Naive thymus-derived CD4-positive, alpha-beta T cell (primary cell): ENCODE results near the gene SEMA3F. TPM values are rescaled to one million over a fixed set of nuclear protein-coding genes. Genes with fewer than 3 reads are reported as not detected.
A peak's percentile ranks its signal among the peaks of the same experiment; 100 is the strongest.

Experiments
- ATAC-seq: fragments of 150-1000 bp; cut with Tn5 transposase; 2 replicates; pipeline ENCODE4 v1.10.0; 2021; ENCODE audit warnings: mild to moderate bottlenecking, moderate library complexity
- CTCF ChIA-PET: fragments of 350-600 bp; sonication (Branson Sonifier 250); formaldehyde crosslinking; loops from one replicate; lab custom pipeline; 2021; ENCODE audit warnings: antibody characterized with exemption; lab: Charles Lee
- POLR2A ChIA-PET: fragments of 350-600 bp; sonication (Branson Sonifier 250); formaldehyde crosslinking; loops from one replicate; lab custom pipeline; 2021; ENCODE audit warnings: antibody characterized with exemption, inconsistent platforms; lab: Charles Lee
- DNase-seq, 9 donors: peaks; one replicate each; pipeline versions ENCODE4 v3.0.0 to v3.0.0-alpha.2; 2020 to 2022; ENCODE audit warnings: mixed read lengths in 1 of 9
- H3K27ac ChIP-seq: one replicate; pipeline ENCODE4 v1.7.0; 2013; ENCODE audit warnings: mild to moderate bottlenecking, low read depth, low read length, moderate library complexity
- H3K27me3 ChIP-seq, 2 donors: one replicate each; pipeline ENCODE4 v1.7.0; 2013; ENCODE audit warnings: low read length in 2 of 2, mild to moderate bottlenecking in 2 of 2, moderate library complexity in 2 of 2; ENCODE audit not compliant: control insufficient read depth in 2 of 2, insufficient read depth in 2 of 2
- H3K36me3 ChIP-seq, 3 experiments: 1 replicate in 2 of 3; 2 replicates in 1 of 3; pipeline ENCODE4 v1.7.0; 2013; ENCODE audit warnings: low read length in 3 of 3, mild to moderate bottlenecking in 3 of 3, moderate library complexity in 1 of 3; ENCODE audit not compliant: insufficient read depth in 3 of 3, control insufficient read depth in 2 of 3
- H3K4me1 ChIP-seq, 2 donors: one replicate each; pipeline ENCODE4 v1.7.0; 2013; ENCODE audit warnings: low read length in 2 of 2, mild to moderate bottlenecking in 2 of 2, moderate library complexity in 1 of 2; ENCODE audit not compliant: control insufficient read depth in 2 of 2, insufficient read depth in 2 of 2
- H3K4me3 ChIP-seq: 2 replicates; pipeline ENCODE4 v1.7.0; 2013; ENCODE audit warnings: mild to moderate bottlenecking, low read length
- H3K9me3 ChIP-seq, 3 experiments: 1 replicate in 2 of 3; 2 replicates in 1 of 3; pipeline ENCODE4 v1.7.0; 2013; ENCODE audit warnings: low read length in 3 of 3; ENCODE audit not compliant: control insufficient read depth in 2 of 3
- H3K27ac Mint-ChIP-seq, 9 donors: one replicate each; pipeline ENCODE4 v1.8.0; 2020 to 2022; ENCODE audit warnings: mixed read lengths in 9 of 9, mild to moderate bottlenecking in 8 of 9, moderate library complexity in 5 of 9, inconsistent platforms in 2 of 9
- H3K27me3 Mint-ChIP-seq, 5 donors: one replicate each; pipeline ENCODE4 v1.8.0; 2021 to 2022; ENCODE audit warnings: mixed read lengths in 5 of 5, mild to moderate bottlenecking in 1 of 5
- H3K36me3 Mint-ChIP-seq, 5 donors: one replicate each; pipeline ENCODE4 v1.8.0; 2020 to 2022; ENCODE audit warnings: mixed read lengths in 5 of 5, mild to moderate bottlenecking in 3 of 5, inconsistent platforms in 1 of 5
- H3K4me1 Mint-ChIP-seq, 7 donors: one replicate each; pipeline ENCODE4 v1.8.0; 2020 to 2022; ENCODE audit warnings: mixed read lengths in 7 of 7, mild to moderate bottlenecking in 3 of 7, inconsistent platforms in 1 of 7
- H3K4me3 Mint-ChIP-seq, 10 donors: one replicate each; pipeline ENCODE4 v1.8.0; 2020 to 2022; ENCODE audit warnings: mild to moderate bottlenecking in 10 of 10, mixed read lengths in 10 of 10, moderate library complexity in 6 of 10, inconsistent platforms in 2 of 10
- H3K9me3 Mint-ChIP-seq, 11 donors: one replicate each; pipeline ENCODE4 v1.8.0; 2020 to 2022; ENCODE audit warnings: mixed read lengths in 11 of 11, mild to moderate bottlenecking in 4 of 11, inconsistent platforms in 1 of 11, moderate library complexity in 1 of 11
- intact Hi-C, 2 donors: fragments of 100-400 bp; cut with micrococcal nuclease; formaldehyde crosslinking; loops; one replicate each; pipeline ENCODE4 v1.15.1; 2023
- polyA plus RNA-seq, 2 donors: library from polyadenylated mRNA; unstranded; fragments of 300-500 nt; fragmentation: Illumina TruSeq; gene quantifications; one replicate each; pipeline ENCODE4 v1.2.3, GENCODE V29; 2021
- total RNA-seq, 6 experiments: library from RNA in 5 of 6; stranded (reverse) in 5 of 6; gene quantifications; 1 replicate in 5 of 6; 2 replicates in 1 of 6; pipeline ENCODE4 v1.2.3 and lab custom pipeline; 2021 to 2026

SEMA3F gene
- total and polyA plus RNA-seq, 7 experiments from 2014 or later: 0.34 to 1.1 (median 0.69) TPM; not detected in 4

GRCh38 chr3:50201573-50202315, 46.6 kb downstream of the SEMA3F start:
- H3K4me3 ChIP-seq: no peak overlapping the region
- peaks cover 0 to 6% of the 10 kb centered on the region in 2 donors for H3K4me1 ChIP-seq
- Mint-ChIP-seq H3K27ac (no peak overlapping the region), H3K4me3 (no peak overlapping the region), H3K4me1 (peaks cover 0 to 4% (median 0%) of the 10 kb centered on the region in 7 donors), H3K36me3 (peaks cover 0 to 5% (median 0%) of the 10 kb centered on the region in 5 donors), H3K27me3 (peaks cover 30 to 45% (median 40%) of the 10 kb centered on the region in 5 donors), H3K9me3 (no peaks in the 10 kb centered on the region)
- POLR2A ChIA-PET: no interaction called here
- H3K9me3 ChIP-seq: no peaks in the 10 kb centered on the region
- intact Hi-C loops: no loop called here
- H3K27ac ChIP-seq: no peak overlapping the region
- H3K36me3 ChIP-seq: no peaks in the 10 kb centered on the region
- DNase-seq: no peak
- CTCF ChIA-PET: interaction anchor here (1.2 kb wide), 1 partner anchor 9 kb away, joined by 4 read pairs; no protein-coding TSS in a partner anchor
- peaks cover 0 to 14% of the 10 kb centered on the region in 2 donors for H3K27me3 ChIP-seq
- no peak for ATAC-seq

- Histone ChIP-seq H3K27ac (no peak overlapping the region), H3K9me3 (no peaks in the 10 kb centered on the region), H3K36me3 (no peaks in the 10 kb centered on the region), H3K4me3 (no peak overlapping the region), H3K27me3 (peaks cover 0 to 14% of the 10 kb centered on the region in 2 donors), H3K4me1 (peaks cover 0 to 6% of the 10 kb centered on the region in 2 donors)
- no peak for DNase-seq
- H3K27ac Mint-ChIP-seq: no peak overlapping the region
- H3K36me3 Mint-ChIP-seq: peaks cover 0 to 5% (median 0%) of the 10 kb centered on the region in 5 donors
- H3K27me3 Mint-ChIP-seq: peaks cover 36 to 53% (median 42%) of the 10 kb centered on the region in 5 donors
- intact Hi-C loops: no loop called here
- ChIA-PET CTCF (interaction anchor here (1.5 kb wide), 1 partner anchor 44 kb away, joined by 3 read pairs; no protein-coding TSS in a partner anchor), POLR2A (no interaction called here)
- no peak for ATAC-seq
- peak overlapping the region in 1 of 10 donors; percentile 34 for H3K4me3 Mint-ChIP-seq
- peaks cover 0 to 4% (median 0%) of the 10 kb centered on the region in 7 donors for H3K4me1 Mint-ChIP-seq
- H3K9me3 Mint-ChIP-seq: no peaks in the 10 kb centered on the region
Measured at GRCh38 chr3:50202353-50203112, 47.4 kb downstream of the SEMA3F start.

GRCh38 chr3:50203113-50203808, 48.1 kb downstream of the SEMA3F start:
- Mint-ChIP-seq H3K4me1 (peaks cover 0 to 4% (median 0%) of the 10 kb centered on the region in 7 donors), H3K4me3 (peak overlapping the region in 1 of 10 donors; percentile 42), H3K9me3 (no peaks in the 10 kb centered on the region), H3K27me3 (peaks cover 38 to 58% (median 42%) of the 10 kb centered on the region in 5 donors), H3K27ac (peak overlapping the region in 1 of 9 donors; percentile 62), H3K36me3 (peaks cover 0 to 5% (median 0%) of the 10 kb centered on the region in 5 donors)
- H3K9me3 ChIP-seq: no peaks in the 10 kb centered on the region
- DNase-seq (no peak), ATAC-seq (no peak)
- peaks cover 0 to 14% of the 10 kb centered on the region in 2 donors for H3K27me3 ChIP-seq
- H3K36me3 ChIP-seq: no peaks in the 10 kb centered on the region
- no peak overlapping the region for H3K27ac ChIP-seq
- intact Hi-C loops: no loop called here
- ChIA-PET CTCF (interaction anchor here (1.4 to 1.5 kb wide), 3 partner anchors 9 to 44 kb away, joined by 3 to 6 read pairs (median 3); no protein-coding TSS in a partner anchor), POLR2A (interaction anchor here (0.6 kb wide), 2 partner anchors 17 to 1099 kb away, joined by 3 read pairs; no protein-coding TSS in a partner anchor)
- peaks cover 0 to 6% of the 10 kb centered on the region in 2 donors for H3K4me1 ChIP-seq
- H3K4me3 ChIP-seq: no peak overlapping the region

- CTCF ChIA-PET: interaction anchor here (1.4 to 1.5 kb wide), 3 partner anchors 10 to 43 kb away, joined by 3 to 6 read pairs (median 3); no protein-coding TSS in a partner anchor
- Mint-ChIP-seq H3K4me1 (peaks cover 0 to 4% (median 0%) of the 10 kb centered on the region in 7 donors), H3K36me3 (peaks cover 0 to 5% (median 0%) of the 10 kb centered on the region in 5 donors), H3K9me3 (no peaks in the 10 kb centered on the region), H3K4me3 (peak overlapping the region in 6 of 10 donors; percentile 9 to 70 (median 33)), H3K27ac (no peak overlapping the region), H3K27me3 (peaks cover 40 to 61% (median 46%) of the 10 kb centered on the region in 5 donors)
- Histone ChIP-seq H3K9me3 (no peaks in the 10 kb centered on the region), H3K4me1 (peaks cover 0 to 6% of the 10 kb centered on the region in 2 donors), H3K27me3 (peaks cover 0 to 14% of the 10 kb centered on the region in 2 donors), H3K27ac (no peak overlapping the region), H3K36me3 (no peaks in the 10 kb centered on the region), H3K4me3 (no peak overlapping the region)
- intact Hi-C loops: no loop called here
- ATAC-seq: no peak
- no peak for DNase-seq
- POLR2A ChIA-PET: interaction anchor here (0.6 kb wide), 1 partner anchor 1100 kb away, joined by 3 read pairs; no protein-coding TSS in a partner anchor
Measured at GRCh38 chr3:50203809-50204803, 49.0 kb downstream of the SEMA3F start.

- intact Hi-C loops: no loop called here
- ChIA-PET CTCF (interaction anchor here (1.4 kb wide), 1 partner anchor 10 kb away, joined by 6 read pairs; no protein-coding TSS in a partner anchor), POLR2A (no interaction called here)
- H3K36me3 ChIP-seq: no peaks in the 10 kb centered on the region
- H3K27ac ChIP-seq: no peak within 1 kb of the TSS
- peaks cover 0 to 6% of the 10 kb centered on the region in 2 donors for H3K4me1 ChIP-seq
- Mint-ChIP-seq H3K36me3 (peaks cover 0 to 5% (median 0%) of the 10 kb centered on the region in 5 donors), H3K4me3 (peak within 1 kb of the TSS in 7 of 10 donors; percentile 32 to 70 (median 56)), H3K4me1 (peaks cover 0 to 4% (median 0%) of the 10 kb centered on the region in 7 donors), H3K9me3 (no peaks in the 10 kb centered on the region), H3K27me3 (peaks cover 37 to 58% (median 46%) of the 10 kb centered on the region in 5 donors), H3K27ac (no peak within 1 kb of the TSS)
- no peak within 1 kb of the TSS for H3K4me3 ChIP-seq
- no peaks in the 10 kb centered on the region for H3K9me3 ChIP-seq
- peak; percentile 53 for ATAC-seq
- peak in 4 of 9 donors; percentile 4 to 23 (median 20) for DNase-seq
- H3K27me3 ChIP-seq: peaks cover 0 to 14% of the 10 kb centered on the region in 2 donors
Measured at GRCh38 chr3:50204804-50205412, 49.8 kb downstream of the SEMA3F start, which contains the start of gene SLC38A3. Gene SLC38A3 (plus strand): TSS chr3:50205271. CDS start chr3:50214200, 8,929 bp downstream.
